GM12878 (cell line): Measurements from ENCODE around the gene SEMA3C. TPM values are rescaled to one million over a fixed set of nuclear protein-coding genes. Genes with fewer than 3 reads are reported as not detected.
A peak's percentile ranks its signal among the peaks of the same experiment; 100 is the strongest.

Experiments
- ATAC-seq: fragments of 200-7000 bp; cut with Tn5 transposase; 3 replicates; pipeline ENCODE4 v1.9.1; 2020; ENCODE audit warnings: mild to moderate bottlenecking, moderate library complexity
- BruUV-seq: library from RNA; stranded (reverse); fragments of 400-500 nt; replicated peaks from 2 replicates; lab custom pipeline; 2021; lab: Mats Ljungman, UMichigan
- CTCF ChIA-PET: fragments of 300-600 bp; sonication (Branson Sonifier 250); formaldehyde crosslinking; extraction: SDS; loops from one replicate; lab custom pipeline; 2021; ENCODE audit warnings: inconsistent platforms; lab: Yijun Ruan, JAX
- POLR2A ChIA-PET: fragments of 350-600 bp; formaldehyde crosslinking; extraction: SDS; loops from one replicate; lab custom pipeline; 2021; ENCODE audit warnings: inconsistent platforms; lab: Charles Lee
- RAD21 ChIA-PET: fragments of 300-600 bp; sonication (Branson Sonifier 250); formaldehyde crosslinking; loops from one replicate; lab custom pipeline; 2023; ENCODE audit warnings: antibody characterized with exemption; ENCODE audit not compliant: unreplicated experiment; lab: Charles Lee
- SMC1A ChIA-PET: fragments of 300-600 bp; sonication (Branson Sonifier 250); formaldehyde crosslinking; loops from one replicate; lab custom pipeline; 2023; ENCODE audit not compliant: unreplicated experiment, uncharacterized antibody; lab: Charles Lee
- DNase-seq: peaks from one replicate; pipeline ENCODE4 v3.0.0-alpha.2; 2011; ENCODE audit warnings: low read depth, low spot score
- FAIRE-seq: peaks from 3 replicates; lab custom pipeline; 2011; peaks lifted over from hg19 to GRCh38; lab: Jason Lieb, UNC
- H2AFZ ChIP-seq: 2 replicates; pipeline ENCODE4 v1.6.0; 2011; ENCODE audit warnings: low read depth, low read length, control low read depth; ENCODE audit not compliant: control insufficient read depth
- H3K27ac ChIP-seq: 2 replicates; pipeline ENCODE4 v1.5.1; 2011; ENCODE audit warnings: control low read depth; ENCODE audit not compliant: control insufficient read depth, insufficient read depth
- H3K27me3 ChIP-seq, 2 experiments: replicated peaks in 1 of 2; 2 replicates each; pipeline versions ENCODE4 v1.6.0 to v1.6.1; 2011; ENCODE audit warnings: low read length in 1 of 2; ENCODE audit not compliant: control insufficient read depth in 2 of 2, insufficient read depth in 2 of 2
- H3K36me3 ChIP-seq, 2 experiments: 2 replicates each; pipeline ENCODE4 v1.5.1; 2011; ENCODE audit warnings: low read length in 1 of 2; ENCODE audit not compliant: control insufficient read depth in 2 of 2, insufficient read depth in 2 of 2
- H3K4me1 ChIP-seq: 2 replicates; pipeline ENCODE4 v1.6.1; 2011; ENCODE audit warnings: mild to moderate bottlenecking, low read length, moderate library complexity, mixed read lengths; ENCODE audit not compliant: control insufficient read depth, insufficient read depth
- H3K4me2 ChIP-seq: 2 replicates; pipeline ENCODE4 v1.6.0; 2011; ENCODE audit warnings: control low read depth; ENCODE audit not compliant: control insufficient read depth, insufficient read depth
- H3K4me3 ChIP-seq: fragments of 200-600 bp; sonication (generic); 2 replicates; pipeline ENCODE4 v1.5.1; 2016
- H3K79me2 ChIP-seq: 2 replicates; pipeline ENCODE4 v1.6.0; 2011; ENCODE audit warnings: low read length; ENCODE audit not compliant: control insufficient read depth, insufficient read depth
- H3K9ac ChIP-seq: 2 replicates; pipeline ENCODE4 v1.8.0; 2011; ENCODE audit warnings: low read length, control low read depth, mixed read lengths; ENCODE audit not compliant: control insufficient read depth, insufficient read depth
- H3K9me3 ChIP-seq: replicated peaks from 3 replicates; pipeline ENCODE4 v1.5.1; 2011; ENCODE audit warnings: mild to moderate bottlenecking, low read length; ENCODE audit not compliant: control insufficient read depth, insufficient read depth
- H4K20me1 ChIP-seq: 2 replicates; pipeline ENCODE4 v1.6.0; 2011; ENCODE audit not compliant: control insufficient read depth, insufficient read depth
- BRCA1 ChIP-seq: IDR thresholded peaks from 2 replicates; pipeline ENCODE4 v1.6.1; 2011; ENCODE audit warnings: low read depth, low read length, improper control_type of control experiment
- CHD4 ChIP-seq: fragments of 200-600 bp; sonication (generic); IDR thresholded peaks from 2 replicates; pipeline ENCODE4 v1.6.1; 2016; ENCODE audit warnings: mild to moderate bottlenecking
- EGR1 ChIP-seq, 2 experiments: IDR thresholded peaks; 1 replicate in 1 of 2; 2 replicates in 1 of 2; pipeline ENCODE4 v1.6.1; 2011 to 2012; ENCODE audit warnings: low read depth in 2 of 2, low read length in 2 of 2, borderline replicate concordance in 1 of 2, mild to moderate bottlenecking in 1 of 2, moderate library complexity in 1 of 2
- GABPA ChIP-seq: IDR thresholded peaks from 2 replicates; pipeline ENCODE4 v1.6.1; 2014; ENCODE audit warnings: antibody characterized with exemption, low read depth, mild to moderate bottlenecking, inconsistent platforms
- HCFC1 ChIP-seq: fragments of 150-350 bp; IDR thresholded peaks from 2 replicates; pipeline ENCODE4 v1.6.1; 2014; ENCODE audit warnings: low read length
- IRF3 ChIP-seq: fragments of 450-650 bp; IDR thresholded peaks from 2 replicates; pipeline ENCODE4 v1.6.1; 2014; ENCODE audit warnings: mild to moderate bottlenecking
- MEF2B ChIP-seq: fragments of 450-650 bp; IDR thresholded peaks from 2 replicates; pipeline ENCODE4 v1.6.1; 2018; ENCODE audit warnings: mild to moderate bottlenecking, moderate library complexity; ENCODE audit not compliant: partially characterized antibody, poor library complexity, severe bottlenecking
- PBX3 ChIP-seq: IDR thresholded peaks from 2 replicates; pipeline ENCODE4 v1.6.1; 2011; ENCODE audit warnings: mild to moderate bottlenecking, low read depth, low read length, moderate library complexity; ENCODE audit not compliant: insufficient replicate concordance
- RELB ChIP-seq: fragments of 450-650 bp; IDR thresholded peaks from 2 replicates; pipeline ENCODE4 v1.6.1; 2017; ENCODE audit warnings: low read depth, mild to moderate bottlenecking, moderate library complexity
- SMAD1 ChIP-seq: fragments of 450-650 bp; IDR thresholded peaks from 2 replicates; pipeline ENCODE4 v1.6.1; 2018; ENCODE audit warnings: mild to moderate bottlenecking, low read depth; ENCODE audit not compliant: partially characterized antibody
- SREBF2 ChIP-seq: IDR thresholded peaks from 2 replicates; pipeline ENCODE4 v1.6.1; 2012; ENCODE audit warnings: mild to moderate bottlenecking, low read length
- TARDBP ChIP-seq: IDR thresholded peaks from 2 replicates; pipeline ENCODE4 v1.6.1; 2016; ENCODE audit warnings: borderline replicate concordance
- USF1 ChIP-seq: IDR thresholded peaks from 2 replicates; pipeline ENCODE4 v1.6.1; 2011; ENCODE audit warnings: borderline replicate concordance, low read depth, mild to moderate bottlenecking, moderate library complexity, mixed read lengths, low read length; ENCODE audit not compliant: insufficient read depth; ENCODE audit errors: extremely low read length
- USF2 ChIP-seq: IDR thresholded peaks from 2 replicates; pipeline ENCODE4 v1.6.1; 2011; ENCODE audit warnings: low read depth, low read length, improper control_type of control experiment, borderline replicate concordance
- YBX1 ChIP-seq: fragments of 450-650 bp; IDR thresholded peaks from 2 replicates; pipeline ENCODE4 v1.6.1; 2016; ENCODE audit warnings: antibody characterized with exemption
- YY1 ChIP-seq: IDR thresholded peaks from 2 replicates; pipeline ENCODE4 v1.6.1; 2011; ENCODE audit warnings: low read depth, mild to moderate bottlenecking, low read length
- WGBS: methylation state at CpG from one replicate; pipeline ENCODE4 v1.1.6; 2016; ENCODE audit warnings: low lambda C conversion rate; ENCODE audit not compliant: insufficient replicate concordance, insufficient coverage; ENCODE audit errors: missing lambda C conversion rate; 5-methylcytosine and 5-hydroxymethylcytosine counted together
- in situ Hi-C: fragments of 300-500 bp; cut with MboI; formaldehyde crosslinking; loops from 9 replicates; pipeline ENCODE4 v1.14.3; 2018; ENCODE audit warnings: mixed read lengths
- intact Hi-C: fragments of 100-400 bp; cut with micrococcal nuclease; formaldehyde crosslinking; loops from one replicate; pipeline ENCODE4 v1.14.2; 2022; ENCODE audit not compliant: unreplicated experiment
- polyA plus RNA-seq, 11 experiments: library from polyadenylated mRNA; depleted of rRNA in 4 of 11; unstranded in 6 of 11; stranded (reverse) in 5 of 11; fragments of >200 nt; fragmentation: Nextera tagmentation in 4 of 11; fragmentation: Illumina TruSeq in 1 of 11; extraction: Ambion mirVana in 4 of 11; extraction: Trizol in 1 of 11; gene quantifications; 1 replicate in 1 of 11; 2 replicates in 10 of 11; pipeline versions ENCODE4 v1.2.1 to v1.2.3, GENCODE V29; 2011 to 2016; ENCODE audit warnings: inconsistent platforms in 2 of 11, missing spikeins in 2 of 11, low read depth in 1 of 11
- total RNA-seq, 4 experiments: library from RNA; depleted of rRNA in 3 of 4; stranded (reverse); fragments of >200 nt in 3 of 4; fragmentation: Illumina TruSeq in 1 of 4; extraction: Trizol in 1 of 4; gene quantifications; 2 replicates each; pipeline versions ENCODE4 v1.2.1 to v1.2.3, GENCODE V29; 2013 to 2021

SEMA3C gene
- total and polyA plus RNA-seq, 10 of the 15 experiments (the other 5 are each of a cell fraction or from before 2014, with no cell fraction given): 0.01 to 0.41 (median 0.11) TPM; not detected in 6

- no peaks in the 10 kb centered on the region for H4K20me1 ChIP-seq
- CTCF ChIA-PET: no interaction called here
- in situ Hi-C loops (no loop called here), intact Hi-C loops (no loop called here)
- no peak overlapping the region for H3K9ac ChIP-seq
- TF ChIP-seq YBX1: no peak
- TF ChIP-seq IRF3: no peak
- TF ChIP-seq CHD4: no peak
- no peak for TF ChIP-seq USF1
- TF ChIP-seq YY1: no peak
- TF ChIP-seq PBX3: no peak
- no peak for TF ChIP-seq MEF2B
- no peak for TF ChIP-seq USF2
- no peak for TF ChIP-seq SMAD1
- TF ChIP-seq RELB: no peak
- TF ChIP-seq TARDBP: no peak
- TF ChIP-seq BRCA1: no peak
- TF ChIP-seq GABPA: no peak
- no peak for TF ChIP-seq EGR1 (IDR thresholded peaks at IDR 0.05; ENCODE audit: borderline replicate concordance in 1 of 2, low read depth in 2 of 2, low read length in 2 of 2)
- no peak for TF ChIP-seq SREBF2
- no peak for TF ChIP-seq HCFC1
- no peaks in the 10 kb centered on the region for H3K36me3 ChIP-seq
- SMC1A ChIA-PET: interaction anchor here (0.7 to 1.4 kb wide), 2 partner anchors 25 to 37 kb away, joined by 3 read pairs; no protein-coding TSS in a partner anchor
- no peak overlapping the region for H3K27ac ChIP-seq
- no peak overlapping the region for H2AFZ ChIP-seq
- H3K27me3 ChIP-seq: no peaks in the 10 kb centered on the region
- RAD21 ChIA-PET: no interaction called here
- no peaks in the 10 kb centered on the region for H3K9me3 ChIP-seq
- DNase-seq: no peak
- no peaks in the 10 kb centered on the region for H3K79me2 ChIP-seq
- no TSS peak for BruUV-seq
- H3K4me3 ChIP-seq: no peak overlapping the region
- POLR2A ChIA-PET: no interaction called here
- ATAC-seq: peak; percentile 59
- WGBS: 32% methylated on average over 6 of the region's 6 CpGs
- H3K4me2 ChIP-seq: no peak overlapping the region
- no peaks in the 10 kb centered on the region for H3K4me1 ChIP-seq
- no peak for FAIRE-seq
These were observed 59.4 kb downstream of the SEMA3C start for GRCh38 chr7:80859272-80859970.
